B cell (primary cell): ENCODE results near the gene DLL1. TPM values are rescaled to one million over a fixed set of nuclear protein-coding genes. Genes with fewer than 3 reads are reported as not detected.

Experiments
- ATAC-seq: fragments of 200-7000 bp; cut with Tn5 transposase; one replicate; pipeline ENCODE4 v1.10.0; 2021; ENCODE audit warnings: low read depth, mild to moderate bottlenecking, moderate number of reproducible peaks, moderate library complexity
- CTCF ChIA-PET: fragments of 350-600 bp; sonication (Branson Sonifier 250); formaldehyde crosslinking; loops from one replicate; lab custom pipeline; 2021; ENCODE audit warnings: antibody characterized with exemption, inconsistent platforms; lab: Charles Lee
- POLR2A ChIA-PET: fragments of 350-600 bp; sonication (Branson Sonifier 250); formaldehyde crosslinking; loops from one replicate; lab custom pipeline; 2021; ENCODE audit warnings: antibody characterized with exemption; lab: Charles Lee
- DNase-seq: peaks from one replicate; pipeline ENCODE4 v3.0.0; 2013
- H2AFZ ChIP-seq: 2 replicates; pipeline ENCODE4 v1.6.1; 2012; ENCODE audit warnings: mild to moderate bottlenecking, low read depth, low read length; ENCODE audit not compliant: insufficient read depth, poor library complexity, severe bottlenecking
- H3K27ac ChIP-seq, 2 donors: 1 replicate in 1 of 2; 2 replicates in 1 of 2; pipeline ENCODE4 v1.5.1; 2012 to 2013; ENCODE audit warnings: low read length in 2 of 2, mild to moderate bottlenecking in 2 of 2, moderate library complexity in 1 of 2
- H3K27me3 ChIP-seq, 4 experiments: fragments of 200-600 bp in 1 of 4; sonication (generic) in 1 of 4; replicated peaks in 1 of 4; 1 replicate in 2 of 4; 2 replicates in 2 of 4; pipeline versions ENCODE4 v1.6.1 to v1.7.0; 2013 to 2016; ENCODE audit warnings: low read length in 3 of 4, mild to moderate bottlenecking in 2 of 4, mixed read lengths in 1 of 4, moderate library complexity in 1 of 4; ENCODE audit not compliant: insufficient read depth in 4 of 4, control insufficient read depth in 3 of 4; ENCODE audit errors: control extremely low read depth in 1 of 4
- H3K36me3 ChIP-seq, 2 experiments: replicated peaks in 1 of 2; 1 replicate in 1 of 2; 2 replicates in 1 of 2; pipeline versions ENCODE4 v1.6.1 to v1.7.1; 2013; ENCODE audit warnings: low read length in 1 of 2; ENCODE audit not compliant: insufficient read depth in 2 of 2, control insufficient read depth in 1 of 2; ENCODE audit errors: control extremely low read depth in 1 of 2, extremely low read depth in 1 of 2
- H3K4me1 ChIP-seq, 2 donors: fragments of 200-600 bp in 1 of 2; sonication (generic) in 1 of 2; 1 replicate in 1 of 2; 2 replicates in 1 of 2; pipeline versions ENCODE4 v1.5.1 to v1.6.1; 2013 to 2017; ENCODE audit warnings: low read length in 2 of 2; ENCODE audit not compliant: control insufficient read depth in 2 of 2, insufficient read depth in 2 of 2
- H3K4me2 ChIP-seq: replicated peaks from 2 replicates; pipeline ENCODE3; 2012; ENCODE audit warnings: mild to moderate bottlenecking, low read depth, low read length; ENCODE audit not compliant: poor library complexity, severe bottlenecking
- H3K4me3 ChIP-seq, 5 experiments: fragments of 200-600 bp in 1 of 5; sonication (generic) in 1 of 5; 1 replicate in 3 of 5; 2 replicates in 2 of 5; pipeline versions ENCODE4 v1.5.1 to v1.7.0; 2011 to 2016; ENCODE audit warnings: low read length in 4 of 5, mild to moderate bottlenecking in 4 of 5, low read depth in 2 of 5, control low read depth in 1 of 5, moderate library complexity in 1 of 5; ENCODE audit not compliant: insufficient read depth in 1 of 5; ENCODE audit errors: control extremely low read depth in 1 of 5, extremely low read depth in 1 of 5
- H3K79me2 ChIP-seq: fragments of 200-600 bp; sonication (generic); one replicate; pipeline ENCODE4 v1.6.0; 2016; ENCODE audit warnings: low read length; ENCODE audit not compliant: control insufficient read depth, insufficient read depth
- H3K9ac ChIP-seq: fragments of 200-600 bp; sonication (generic); 2 replicates; pipeline ENCODE4 v1.6.1; 2017; ENCODE audit warnings: mild to moderate bottlenecking, low read length, moderate library complexity
- H3K9me3 ChIP-seq, 3 donors: one replicate each; pipeline versions ENCODE4 v1.6.1 to v1.7.1; 2013; ENCODE audit warnings: low read length in 2 of 3; ENCODE audit not compliant: control insufficient read depth in 2 of 3, insufficient read depth in 1 of 3; ENCODE audit errors: control extremely low read depth in 1 of 3
- H4K20me1 ChIP-seq: 2 replicates; pipeline ENCODE4 v1.6.0; 2012; ENCODE audit warnings: mild to moderate bottlenecking, low read length; ENCODE audit not compliant: insufficient read depth, control insufficient read depth, poor library complexity, severe bottlenecking
- H3K27ac Mint-ChIP-seq: one replicate; pipeline ENCODE4 v1.8.0; 2021; ENCODE audit warnings: mixed read lengths
- H3K27me3 Mint-ChIP-seq: one replicate; pipeline ENCODE4 v1.8.0; 2021; ENCODE audit warnings: mixed read lengths
- H3K4me1 Mint-ChIP-seq: one replicate; pipeline ENCODE4 v1.8.0; 2021; ENCODE audit warnings: mixed read lengths
- H3K4me3 Mint-ChIP-seq: one replicate; pipeline ENCODE4 v1.8.0; 2021; ENCODE audit warnings: mixed read lengths
- H3K9me3 Mint-ChIP-seq: one replicate; pipeline ENCODE4 v1.8.0; 2022; ENCODE audit warnings: mixed read lengths; ENCODE audit not compliant: insufficient read depth
- CTCF ChIP-seq: fragments of 200-600 bp; IDR thresholded peaks from one replicate; pipeline ENCODE4 v1.8.0; 2022; ENCODE audit warnings: antibody characterized with exemption, mild to moderate bottlenecking
- EZH2 ChIP-seq: IDR thresholded peaks from 2 replicates; pipeline ENCODE4 v1.6.1; 2012; ENCODE audit warnings: borderline replicate concordance, low read depth, mild to moderate bottlenecking, moderate library complexity, low read length; ENCODE audit not compliant: insufficient read depth, poor library complexity, severe bottlenecking
- whole genome bisulfite sequencing: methylation state at CpG from one replicate; pipeline ENCODE4 v1.1.5; 2013; ENCODE audit warnings: missing lambda C conversion rate; ENCODE audit not compliant: insufficient coverage; 5-methylcytosine and 5-hydroxymethylcytosine counted together
- intact Hi-C: fragments of 100-400 bp; cut with micrococcal nuclease; formaldehyde crosslinking; loops from one replicate; pipeline ENCODE4 v1.10.0; 2022
- polyA plus RNA-seq: library from polyadenylated mRNA; depleted of rRNA; stranded (reverse); fragments of >200 nt; gene quantifications from 2 replicates; pipeline ENCODE4 v1.2.3, GENCODE V29; 2012
- total RNA-seq, 2 donors: library from RNA; stranded (reverse); fragments of 120-200 nt in 1 of 2; gene quantifications; 1 replicate in 1 of 2; 2 replicates in 1 of 2; pipeline versions ENCODE4 v1.2.3 to v1.2.4, GENCODE V29; 2013 to 2022

DLL1 gene
- total and polyA plus RNA-seq, 2 donors (not counting 1 experiment from before 2014, with no cell fraction given): 1.6 to 6.8 TPM

GRCh38 chr6:170305805-170306323 is 15.0 kb upstream of the DLL1 start:
- peak overlapping the region in 1 of 2 donors; percentile 63 for H3K27ac ChIP-seq
- intact Hi-C loops: loop anchor here (1.0 to 2.0 kb wide), 5 partner anchors 11 to 555 kb away; partner anchors contain the start of genes DYNLT2 and ERMARD
- WGBS: 15% methylated on average over 29 of the region's 29 CpGs
- H4K20me1 ChIP-seq: peaks cover 15% of the 10 kb centered on the region
- H3K4me3 ChIP-seq: peak overlapping the region; percentile 36 to 92 (median 75)
- H3K4me1 ChIP-seq: peaks cover 22 to 34% of the 10 kb centered on the region in 2 donors
- no peak for ATAC-seq
- peaks cover 2% of the 10 kb centered on the region for H3K9me3 Mint-ChIP-seq
- peaks cover 42% of the 10 kb centered on the region for H3K4me1 Mint-ChIP-seq
- H3K27me3 Mint-ChIP-seq: peaks cover 32% of the 10 kb centered on the region
- peak overlapping the region; percentile 86 for H3K9ac ChIP-seq
- no peak for DNase-seq
- TF ChIP-seq CTCF: no peak
- no peak for TF ChIP-seq EZH2
- POLR2A ChIA-PET: interaction anchor here (1.4 kb wide), 1 partner anchor 10 kb away, joined by 3 read pairs; no protein-coding TSS in a partner anchor
- H3K9me3 ChIP-seq: peaks cover 0 to 4% (median 4%) of the 10 kb centered on the region in 3 donors
- no peaks in the 10 kb centered on the region for H3K36me3 ChIP-seq
- H3K4me2 ChIP-seq: peak overlapping the region; percentile 86
- peak overlapping the region; percentile 95 for H2AFZ ChIP-seq
- H3K27ac Mint-ChIP-seq: peak overlapping the region; percentile 50
- peaks cover 0 to 11% (median 3%) of the 10 kb centered on the region in 4 experiments for H3K27me3 ChIP-seq
- H3K4me3 Mint-ChIP-seq: peak overlapping the region; percentile 98
- peaks cover 49% of the 10 kb centered on the region for H3K79me2 ChIP-seq
- CTCF ChIA-PET: no interaction called here

DNA sequence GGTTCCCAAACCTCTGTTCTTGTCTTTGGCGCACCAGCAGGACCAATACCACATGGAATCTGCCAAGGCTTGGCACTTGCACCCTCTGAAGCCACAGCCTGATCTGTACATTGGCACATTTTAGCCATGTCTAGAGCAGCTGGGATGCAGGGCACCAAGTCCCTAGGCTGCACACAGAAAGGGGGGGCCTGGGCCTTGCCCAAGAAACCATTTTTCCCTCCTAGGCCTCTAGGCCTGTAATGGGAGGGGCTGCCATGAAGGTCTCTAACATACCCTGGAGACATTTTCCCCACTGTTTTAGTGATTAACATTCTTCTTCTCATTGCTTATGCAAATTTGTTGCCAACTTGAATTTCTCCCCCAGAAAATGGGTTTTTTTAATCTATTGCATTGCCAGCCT is 10.3 kb upstream of the DLL1 start:
- peaks cover 11% of the 10 kb centered on the region for H3K4me1 Mint-ChIP-seq
- peaks cover 69% of the 10 kb centered on the region for H3K27me3 Mint-ChIP-seq
- H3K9me3 ChIP-seq: peaks cover 0 to 15% (median 4%) of the 10 kb centered on the region in 3 donors
- ChIA-PET POLR2A (no interaction called here), CTCF (no interaction called here)
- no peak for DNase-seq
- H3K27ac ChIP-seq: no peak overlapping the region
- no peak overlapping the region for H3K4me2 ChIP-seq
- H3K27me3 ChIP-seq: peaks cover 0 to 54% (median 33%) of the 10 kb centered on the region in 4 experiments
- no peak overlapping the region for H3K27ac Mint-ChIP-seq
- no peak overlapping the region for H3K4me3 ChIP-seq
- ATAC-seq: no peak
- peaks cover 20 to 25% of the 10 kb centered on the region in 2 donors for H3K4me1 ChIP-seq
- no peak overlapping the region for H2AFZ ChIP-seq
- peaks cover 9% of the 10 kb centered on the region for H4K20me1 ChIP-seq
- no peaks in the 10 kb centered on the region for H3K36me3 ChIP-seq
- no peak overlapping the region for H3K4me3 Mint-ChIP-seq
- TF ChIP-seq EZH2 (no peak), CTCF (no peak)
- H3K9ac ChIP-seq: no peak overlapping the region
- peaks cover 6% of the 10 kb centered on the region for H3K79me2 ChIP-seq
- 100% methylated on average over 1 of the region's 1 CpG for WGBS
- peaks cover 2% of the 10 kb centered on the region for H3K9me3 Mint-ChIP-seq
- intact Hi-C loops: no loop called here
